ENCODE data around the gene BRSK1. TPM values are rescaled to one million over a fixed set of nuclear protein-coding genes. Genes with fewer than 3 reads are reported as not detected.

BRSK1 gene
- total and polyA plus RNA-seq, 3 donors from 2014 or later, result 12.8 to 20.7 (median 14.9) TPM

DNA sequence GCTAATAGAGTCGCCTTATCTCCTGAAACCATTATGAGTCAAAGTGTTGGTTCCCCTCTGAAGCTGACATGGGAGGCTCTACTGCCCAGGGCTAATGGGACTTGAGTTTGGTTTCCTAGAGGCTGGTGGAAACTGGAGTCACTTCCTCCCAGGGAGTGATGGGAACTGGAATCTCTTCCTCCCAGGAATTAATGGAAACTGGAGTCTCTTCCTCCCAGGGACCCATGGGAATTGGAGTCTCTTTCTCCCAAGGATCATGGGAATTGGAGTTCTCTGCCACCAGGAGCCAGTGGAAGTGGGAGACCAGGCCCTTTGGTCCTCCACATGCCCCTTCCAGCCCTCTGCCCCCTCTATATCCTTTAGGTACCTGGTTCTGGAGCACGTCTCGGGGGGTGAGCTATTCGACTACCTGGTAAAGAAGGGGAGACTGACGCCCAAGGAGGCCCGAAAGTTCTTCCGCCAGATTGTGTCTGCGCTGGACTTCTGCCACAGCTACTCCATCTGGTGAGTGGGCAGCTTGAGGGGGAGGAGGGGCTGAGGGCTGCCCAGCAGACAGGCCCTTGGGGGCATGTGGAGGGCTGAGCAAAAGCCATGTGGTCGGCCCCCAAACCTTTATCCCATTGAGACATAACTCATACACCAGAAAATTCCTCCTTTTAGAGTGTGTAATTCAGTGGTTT lies 5.5 kb downstream of the BRSK1 start:
- no peaks in the 10 kb centered on the region for H3K36me3 ChIP-seq (ENCODE audit: low read depth, missing control alignments)
- TF ChIP-seq, protein P1, sequence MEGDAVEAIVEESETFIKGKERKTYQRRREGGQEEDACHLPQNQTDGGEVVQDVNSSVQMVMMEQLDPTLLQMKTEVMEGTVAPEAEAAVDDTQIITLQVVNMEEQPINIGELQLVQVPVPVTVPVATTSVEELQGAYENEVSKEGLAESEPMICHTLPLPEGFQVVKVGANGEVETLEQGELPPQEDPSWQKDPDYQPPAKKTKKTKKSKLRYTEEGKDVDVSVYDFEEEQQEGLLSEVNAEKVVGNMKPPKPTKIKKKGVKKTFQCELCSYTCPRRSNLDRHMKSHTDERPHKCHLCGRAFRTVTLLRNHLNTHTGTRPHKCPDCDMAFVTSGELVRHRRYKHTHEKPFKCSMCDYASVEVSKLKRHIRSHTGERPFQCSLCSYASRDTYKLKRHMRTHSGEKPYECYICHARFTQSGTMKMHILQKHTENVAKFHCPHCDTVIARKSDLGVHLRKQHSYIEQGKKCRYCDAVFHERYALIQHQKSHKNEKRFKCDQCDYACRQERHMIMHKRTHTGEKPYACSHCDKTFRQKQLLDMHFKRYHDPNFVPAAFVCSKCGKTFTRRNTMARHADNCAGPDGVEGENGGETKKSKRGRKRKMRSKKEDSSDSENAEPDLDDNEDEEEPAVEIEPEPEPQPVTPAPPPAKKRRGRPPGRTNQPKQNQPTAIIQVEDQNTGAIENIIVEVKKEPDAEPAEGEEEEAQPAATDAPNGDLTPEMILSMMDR (IDR thresholded peaks at IDR 0.05), result no peak
- no peak for TF ChIP-seq POLR2A (IDR thresholded peaks at IDR 0.05)
- H3K9me3 ChIP-seq, result no peaks in the 10 kb centered on the region
- H3K27me3 ChIP-seq, result no peaks in the 10 kb centered on the region
- no peak for DNase-seq
- no peak overlapping the region for H3K27ac ChIP-seq
- intact Hi-C loops (cut with DNase I; ENCODE audit: low total_unique reads), result no loop called here
- WGBS, 2 donors, result 89 to 93% methylated on average over 9 of the region's 9 CpGs
- no peak overlapping the region for H3K4me3 ChIP-seq
- no peaks in the 10 kb centered on the region for H3K4me1 ChIP-seq

DNA sequence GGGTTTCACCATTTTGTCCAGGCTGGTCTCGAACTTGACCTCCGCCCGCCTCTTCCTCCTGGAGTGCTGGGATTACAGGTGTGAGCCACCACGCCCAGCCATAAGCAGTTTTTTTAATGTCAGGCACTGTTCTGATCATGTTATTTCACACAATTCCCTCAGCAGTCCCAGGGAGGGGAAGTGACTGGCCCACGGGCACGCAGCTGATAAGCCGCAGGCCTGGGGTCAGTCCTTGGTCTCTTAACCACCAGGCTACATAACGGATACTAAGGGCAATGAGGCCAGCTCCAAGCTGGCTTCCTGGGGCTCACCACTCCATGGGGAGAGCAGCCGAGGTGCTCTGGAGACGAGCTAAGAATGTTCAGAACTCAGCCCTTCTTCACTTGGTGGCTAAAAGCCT lies 13.5 kb downstream of the BRSK1 start:
- DNase-seq, result no peak
- Histone ChIP-seq H3K27ac (no peak overlapping the region), H3K9me3 (no peaks in the 10 kb centered on the region), H3K4me1 (peaks cover 12% of the 10 kb centered on the region), H3K4me3 (no peak overlapping the region), H3K36me3 (ENCODE audit: low read depth, missing control alignments) (no peaks in the 10 kb centered on the region), H3K27me3 (no peaks in the 10 kb centered on the region)
- 89 to 93% methylated on average over 10 of the region's 10 CpGs for WGBS, 2 donors
- TF ChIP-seq, protein P1 (IDR thresholded peaks at IDR 0.05), result no peak
- no peak for TF ChIP-seq POLR2A (IDR thresholded peaks at IDR 0.05)
- intact Hi-C loops (cut with DNase I; ENCODE audit: low total_unique reads), result no loop called here

DNA sequence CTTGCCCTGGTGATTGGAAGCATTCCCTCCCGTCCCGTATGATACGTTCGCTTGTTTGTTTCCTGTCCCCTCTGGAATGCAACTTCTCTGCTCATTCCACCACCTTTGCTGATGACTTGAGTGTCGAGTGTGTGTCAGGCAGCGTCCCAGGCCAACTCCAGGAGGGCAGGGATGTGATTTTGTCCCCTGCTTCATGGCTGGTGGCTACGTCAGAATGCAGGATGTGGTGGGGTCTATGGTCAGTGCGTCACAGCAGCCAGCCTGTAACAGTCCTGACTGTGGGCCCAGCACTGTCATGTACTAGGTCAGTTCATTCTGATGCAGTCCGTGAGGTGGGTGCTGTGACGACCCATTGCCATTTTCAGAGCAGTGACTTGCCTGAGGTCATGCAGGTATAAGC lies 16.2 kb downstream of the BRSK1 start:
- intact Hi-C loops (cut with DNase I; ENCODE audit: low total_unique reads), result no loop called here
- no peak for DNase-seq
- TF ChIP-seq, protein P1 (IDR thresholded peaks at IDR 0.05), result no peak
- no peak for TF ChIP-seq POLR2A (IDR thresholded peaks at IDR 0.05)
- Histone ChIP-seq H3K9me3 (no peaks in the 10 kb centered on the region), H3K4me3 (no peak overlapping the region), H3K27me3 (no peaks in the 10 kb centered on the region), H3K36me3 (ENCODE audit: low read depth, missing control alignments) (no peaks in the 10 kb centered on the region), H3K4me1 (peaks cover 12% of the 10 kb centered on the region), H3K27ac (no peak overlapping the region)
- 87 to 91% methylated on average over 9 to 10 of the region's 10 CpGs for WGBS, 2 donors

DNA sequence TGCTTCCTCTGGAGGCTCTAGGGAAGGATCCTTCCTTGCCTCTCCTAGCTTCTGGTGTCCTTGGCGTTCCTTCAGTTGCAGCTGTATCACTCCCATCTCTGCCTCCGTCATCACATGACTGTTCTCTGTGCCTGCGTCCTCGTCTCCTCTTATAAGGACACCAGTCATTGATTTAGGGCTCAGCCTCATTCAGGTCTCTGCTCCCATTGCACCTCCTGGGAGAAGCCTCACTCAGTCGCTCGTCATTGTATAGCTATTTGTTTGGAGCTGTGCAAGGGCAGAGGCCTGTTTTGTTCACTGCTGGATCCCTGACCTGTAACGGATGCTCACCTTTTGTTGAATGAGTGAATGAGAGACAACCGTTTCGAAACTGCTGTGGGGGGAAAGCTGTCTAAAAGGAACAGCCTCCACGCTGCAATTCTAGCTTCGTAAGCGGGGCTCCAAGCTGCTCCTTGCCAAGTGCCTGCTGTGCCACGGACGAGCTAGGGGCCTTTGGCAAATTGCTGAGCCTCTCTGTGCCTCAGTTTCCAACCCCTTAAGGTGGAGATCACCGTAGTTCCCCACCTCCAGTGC lies 17.2 kb downstream of the BRSK1 start:
- peak overlapping the region in 1 of 2 donors; percentile 51 for H3K4me3 ChIP-seq
- H3K9me3 ChIP-seq, result no peaks in the 10 kb centered on the region
- H3K27ac ChIP-seq, result no peak overlapping the region
- H3K4me1 ChIP-seq, result peaks cover 12% of the 10 kb centered on the region
- H3K27me3 ChIP-seq, result no peaks in the 10 kb centered on the region
- WGBS, 2 donors, result 38 to 41% methylated on average over 15 of the region's 15 CpGs
- peak; percentile 73 for DNase-seq
- TF ChIP-seq POLR2A (IDR thresholded peaks at IDR 0.05), result no peak
- TF ChIP-seq, protein P1 (IDR thresholded peaks at IDR 0.05), result no peak
- no peaks in the 10 kb centered on the region for H3K36me3 ChIP-seq (ENCODE audit: low read depth, missing control alignments)
- intact Hi-C loops (cut with DNase I; ENCODE audit: low total_unique reads), result no loop called here

Measured in testis (tissue), 3 donors.